ENCODE results near the gene HSF5. TPM values are rescaled to one million over a fixed set of nuclear protein-coding genes. Genes with fewer than 3 reads are reported as not detected.

Gene HSF5
- total RNA-seq, 1 experiment from 2014 or later: not detected

GRCh38 chr17:58375256-58375655 is 113.0 kb downstream of the HSF5 start:
- ChIA-PET POLR2A (ENCODE audit: unreplicated experiment) (no interaction called here), CTCF (no interaction called here)
- Histone ChIP-seq H4K20me1 (ENCODE audit: low read length) (no peaks in the 10 kb centered on the region), H3K27me3 (ENCODE audit: low read length) (no peaks in the 10 kb centered on the region), H2AFZ (ENCODE audit: low read length) (no peak overlapping the region), H3K9ac (ENCODE audit: low read length) (no peak overlapping the region), H3K4me1 (ENCODE audit: insufficient read depth, low read length) (peaks cover 21% of the 10 kb centered on the region), H3K79me2 (ENCODE audit: low read length) (no peaks in the 10 kb centered on the region), H3K4me2 (ENCODE audit: low read length) (no peak overlapping the region), H3F3A (ENCODE audit: low read length, unreplicated experiment) (no peaks in the 10 kb centered on the region), H3K4me3 (ENCODE audit: low read length) (no peak overlapping the region), H3K27ac (ENCODE audit: low read length) (no peak overlapping the region), H3K9me2 (replicated peaks; ENCODE audit: low read length) (no peaks in the 10 kb centered on the region), H3K36me3 (ENCODE audit: low read depth, low read length) (no peaks in the 10 kb centered on the region), H3K9me3 (ENCODE audit: low read length) (no peaks in the 10 kb centered on the region)
- BruUV-seq (replicated peaks): no TSS peak
- intact Hi-C loops (cut with micrococcal nuclease): no loop called here
- DNase-seq (no peak), ATAC-seq (no peak)
- TF ChIP-seq EZH2 (IDR thresholded peaks at IDR 0.05; ENCODE audit: low read length, unreplicated experiment): no peak
- TF ChIP-seq EZH2phosphoT487 (IDR thresholded peaks at IDR 0.05; ENCODE audit: borderline replicate concordance, low read length): no peak
- TF ChIP-seq CTCF (conservative IDR thresholded peaks at IDR 0.05; ENCODE audit: low read depth, low read length): no peak

GRCh38 chr17:58373923-58374322 is 114.3 kb downstream of the HSF5 start:
- H3F3A ChIP-seq (ENCODE audit: low read length, unreplicated experiment): no peaks in the 10 kb centered on the region
- H3K27me3 ChIP-seq (ENCODE audit: low read length): no peaks in the 10 kb centered on the region
- POLR2A ChIA-PET (ENCODE audit: unreplicated experiment): no interaction called here
- TF ChIP-seq EZH2 (IDR thresholded peaks at IDR 0.05; ENCODE audit: low read length, unreplicated experiment) (no peak), EZH2phosphoT487 (IDR thresholded peaks at IDR 0.05; ENCODE audit: borderline replicate concordance, low read length) (no peak), CTCF (conservative IDR thresholded peaks at IDR 0.05; ENCODE audit: low read depth, low read length) (no peak)
- intact Hi-C loops (cut with micrococcal nuclease): no loop called here
- BruUV-seq (replicated peaks): no TSS peak
- no peaks in the 10 kb centered on the region for H3K79me2 ChIP-seq (ENCODE audit: low read length)
- H3K4me3 ChIP-seq (ENCODE audit: low read length): no peak overlapping the region
- no peak overlapping the region for H3K27ac ChIP-seq (ENCODE audit: low read length)
- CTCF ChIA-PET: no interaction called here
- DNase-seq: no peak
- peaks cover 21% of the 10 kb centered on the region for H3K4me1 ChIP-seq (ENCODE audit: insufficient read depth, low read length)
- H3K9ac ChIP-seq (ENCODE audit: low read length): no peak overlapping the region
- H3K4me2 ChIP-seq (ENCODE audit: low read length): no peak overlapping the region
- no peaks in the 10 kb centered on the region for H4K20me1 ChIP-seq (ENCODE audit: low read length)
- ATAC-seq: no peak
- no peaks in the 10 kb centered on the region for H3K9me3 ChIP-seq (ENCODE audit: low read length)
- no peak overlapping the region for H2AFZ ChIP-seq (ENCODE audit: low read length)
- H3K36me3 ChIP-seq (ENCODE audit: low read depth, low read length): no peaks in the 10 kb centered on the region
- H3K9me2 ChIP-seq (replicated peaks; ENCODE audit: low read length): no peaks in the 10 kb centered on the region

GRCh38 chr17:58373003-58373402 is 115.2 kb downstream of the HSF5 start:
- TF ChIP-seq CTCF (conservative IDR thresholded peaks at IDR 0.05; ENCODE audit: low read depth, low read length) (no peak), EZH2 (IDR thresholded peaks at IDR 0.05; ENCODE audit: low read length, unreplicated experiment) (no peak), EZH2phosphoT487 (IDR thresholded peaks at IDR 0.05; ENCODE audit: borderline replicate concordance, low read length) (no peak)
- BruUV-seq (replicated peaks): no TSS peak
- H3F3A ChIP-seq (ENCODE audit: low read length, unreplicated experiment): no peaks in the 10 kb centered on the region
- H3K36me3 ChIP-seq (ENCODE audit: low read depth, low read length): no peaks in the 10 kb centered on the region
- H3K4me3 ChIP-seq (ENCODE audit: low read length): no peak overlapping the region
- no peak overlapping the region for H3K27ac ChIP-seq (ENCODE audit: low read length)
- H3K79me2 ChIP-seq (ENCODE audit: low read length): no peaks in the 10 kb centered on the region
- H3K27me3 ChIP-seq (ENCODE audit: low read length): no peaks in the 10 kb centered on the region
- H3K9ac ChIP-seq (ENCODE audit: low read length): no peak overlapping the region
- H4K20me1 ChIP-seq (ENCODE audit: low read length): no peaks in the 10 kb centered on the region
- no peak overlapping the region for H3K4me2 ChIP-seq (ENCODE audit: low read length)
- no peaks in the 10 kb centered on the region for H3K9me3 ChIP-seq (ENCODE audit: low read length)
- POLR2A ChIA-PET (ENCODE audit: unreplicated experiment): no interaction called here
- DNase-seq: no peak
- H3K9me2 ChIP-seq (replicated peaks; ENCODE audit: low read length): no peaks in the 10 kb centered on the region
- no peak for ATAC-seq
- no peak overlapping the region for H2AFZ ChIP-seq (ENCODE audit: low read length)
- H3K4me1 ChIP-seq (ENCODE audit: insufficient read depth, low read length): peaks cover 21% of the 10 kb centered on the region
- intact Hi-C loops (cut with micrococcal nuclease): no loop called here
- CTCF ChIA-PET: no interaction called here
